Lung (tissue), 12 donors: ENCODE data around the gene NADK2. TPM values are rescaled to one million over a fixed set of nuclear protein-coding genes. Genes with fewer than 3 reads are reported as not detected.

Experiments
- ATAC-seq: fragments of 200-7000 bp; cut with Tn5 transposase; one replicate; pipeline ENCODE4 v1.9.1; 2020; ENCODE audit warnings: moderate number of reproducible peaks; ENCODE audit not compliant: insufficient read depth, low FRiP score
- DNase-seq, 3 donors: peaks; one replicate each; pipeline ENCODE4 v3.0.0-alpha.2; 2013 to 2017
- H3K27ac ChIP-seq, 2 donors: one replicate each; pipeline ENCODE4 v1.5.1; 2013; ENCODE audit warnings: mild to moderate bottlenecking in 2 of 2, moderate library complexity in 2 of 2, control low read depth in 1 of 2, inconsistent platforms in 1 of 2, low read depth in 1 of 2, low read length in 1 of 2
- H3K27me3 ChIP-seq, 3 donors: one replicate each; pipeline ENCODE4 v1.5.1; 2013; ENCODE audit warnings: low read length in 2 of 3; ENCODE audit not compliant: control insufficient read depth in 3 of 3, insufficient read depth in 3 of 3
- H3K36me3 ChIP-seq, 4 donors: one replicate each; pipeline ENCODE4 v1.5.1; 2013; ENCODE audit warnings: low read length in 4 of 4, mild to moderate bottlenecking in 1 of 4, moderate library complexity in 1 of 4; ENCODE audit not compliant: control insufficient read depth in 4 of 4, insufficient read depth in 4 of 4
- H3K4me1 ChIP-seq, 5 donors: one replicate each; pipeline ENCODE4 v1.5.1; 2013; ENCODE audit warnings: low read length in 5 of 5, mild to moderate bottlenecking in 2 of 5, moderate library complexity in 1 of 5; ENCODE audit not compliant: control insufficient read depth in 5 of 5, insufficient read depth in 5 of 5
- H3K4me3 ChIP-seq: one replicate; pipeline ENCODE4 v1.5.1; 2013; ENCODE audit warnings: mild to moderate bottlenecking, control low read depth, moderate library complexity
- H3K9ac ChIP-seq, 2 donors: one replicate each; pipeline ENCODE4 v1.5.1; 2013; ENCODE audit warnings: low read length in 2 of 2, control low read depth in 1 of 2; ENCODE audit not compliant: insufficient read depth in 1 of 2
- H3K9me3 ChIP-seq, 4 donors: one replicate each; pipeline ENCODE4 v1.5.1; 2013; ENCODE audit warnings: low read length in 3 of 4, mild to moderate bottlenecking in 1 of 4, moderate library complexity in 1 of 4; ENCODE audit not compliant: control insufficient read depth in 4 of 4, insufficient read depth in 3 of 4
- CTCF ChIP-seq: IDR thresholded peaks from 2 replicates; pipeline ENCODE4 v1.5.1; 2012; ENCODE audit warnings: mild to moderate bottlenecking; ENCODE audit errors: control extremely low read depth, extremely low read depth
- WGBS, 2 donors: extraction: QIAGEN DNeasy Blood & Tissue Kit; methylation state at CpG; one replicate each; pipeline ENCODE4 v1.1.7; 2013; 5-methylcytosine and 5-hydroxymethylcytosine counted together
- polyA plus RNA-seq, 2 donors: library from polyadenylated mRNA; stranded (reverse); fragments of 200-250 nt; gene quantifications; one replicate each; pipeline ENCODE4 v1.2.1, GENCODE V29; 2013
- total RNA-seq, 2 donors: library from RNA; depleted of rRNA in 1 of 2; stranded (reverse); fragments of >200 nt in 1 of 2; gene quantifications; one replicate each; pipeline ENCODE4 v1.2.1, GENCODE V29; 2014 to 2021
- donor health status: control.
- donor health status: control.
- donor health status: Bipolar disorder and iron deficiency.
- donor health status: healthy.
- donor health status: DM: yes; HTN: yes; CAD: no.

The NADK2 gene
- total and polyA plus RNA-seq, 4 donors, result 8.4 to 37.9 (median 16.2) TPM

DNA sequence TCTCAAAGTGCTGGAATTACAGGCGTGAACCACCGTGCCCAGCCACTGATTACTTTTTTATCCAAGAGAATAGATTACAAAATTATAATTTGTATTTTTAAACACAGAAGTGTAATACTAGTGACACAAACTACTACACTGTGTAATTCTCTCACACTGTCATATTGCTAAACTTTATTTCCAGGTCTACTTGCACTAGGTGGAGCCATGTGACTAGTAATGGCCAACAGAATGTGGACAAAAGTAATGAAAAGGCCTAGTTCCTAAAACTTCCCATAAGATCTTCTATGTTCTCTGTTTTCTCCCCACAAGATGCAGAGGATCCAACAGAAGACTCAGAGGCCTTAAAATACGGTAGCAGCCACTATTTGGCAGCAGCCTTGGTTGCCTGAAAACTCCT is 27.3 kb downstream of the NADK2 start:
- WGBS, 2 donors, result 94 to 95% methylated on average over 3 of the region's 3 CpGs

DNA sequence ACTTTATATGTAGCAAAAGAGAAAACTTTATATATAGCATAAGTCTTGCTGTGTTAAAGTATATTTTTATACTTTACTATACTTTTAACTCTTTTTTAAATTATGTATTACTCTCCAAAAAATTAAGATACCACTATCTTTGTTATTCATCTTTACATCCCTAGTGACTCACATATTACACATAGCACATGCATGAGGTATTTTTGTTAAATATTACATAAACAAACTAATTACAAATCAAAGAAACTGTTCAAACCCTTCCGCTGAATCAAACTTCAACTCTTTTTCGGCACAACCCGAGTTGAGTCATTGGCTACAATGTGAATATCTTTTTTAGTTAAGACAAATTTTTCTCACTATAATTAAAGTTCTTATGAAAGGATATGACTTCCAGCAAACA is 32.1 kb downstream of the NADK2 start:
- H3K9me3 ChIP-seq, result no peaks in the 10 kb centered on the region
- 96 to 97% methylated on average over 3 of the region's 3 CpGs for WGBS, 2 donors
- DNase-seq, result no peak
- H3K4me3 ChIP-seq, result no peak overlapping the region
- H3K9ac ChIP-seq, result no peak overlapping the region
- peaks cover 4 to 25% (median 10%) of the 10 kb centered on the region in 4 donors for H3K36me3 ChIP-seq
- no peak for ATAC-seq
- H3K27me3 ChIP-seq, result no peaks in the 10 kb centered on the region
- H3K27ac ChIP-seq, result no peak overlapping the region
- no peaks in the 10 kb centered on the region for H3K4me1 ChIP-seq
- TF ChIP-seq CTCF, result no peak

More for the DNA sequence above, 27.3 kb downstream of the NADK2 start:
- Histone ChIP-seq H3K36me3 (peaks cover 3 to 21% (median 9%) of the 10 kb centered on the region in 4 donors), H3K4me1 (no peaks in the 10 kb centered on the region), H3K9ac (no peak overlapping the region), H3K27me3 (no peaks in the 10 kb centered on the region), H3K4me3 (no peak overlapping the region), H3K27ac (no peak overlapping the region), H3K9me3 (no peaks in the 10 kb centered on the region)
- no peak for TF ChIP-seq CTCF
- no peak for ATAC-seq
- peak in 2 of 3 donors; percentile 21 to 29 for DNase-seq

DNA sequence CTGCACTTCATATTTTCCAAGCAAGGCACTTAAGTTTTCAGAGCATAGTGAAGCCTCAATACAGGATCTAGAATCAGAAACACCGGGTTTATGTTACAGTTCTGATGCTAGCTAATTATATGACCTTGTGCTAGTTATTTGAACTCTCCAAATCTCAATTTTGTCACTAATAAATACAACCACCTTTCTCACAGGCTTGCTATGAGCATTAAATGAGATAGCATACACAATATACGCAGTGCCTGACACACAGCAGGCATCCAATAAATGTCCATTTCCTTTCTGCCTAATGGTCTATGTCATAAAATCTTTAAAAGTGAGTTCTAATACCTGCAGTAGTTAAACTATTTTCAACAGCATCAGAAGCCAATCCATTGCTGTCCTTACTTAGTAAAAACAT is 32.9 kb downstream of the NADK2 start:
- ATAC-seq (no peak), DNase-seq (no peak)
- TF ChIP-seq CTCF, result no peak
- no peak overlapping the region for H3K9ac ChIP-seq
- H3K36me3 ChIP-seq, result peaks cover 4 to 25% (median 10%) of the 10 kb centered on the region in 4 donors
- H3K4me1 ChIP-seq, result peaks cover 0 to under 1% (median 0%) of the 10 kb centered on the region in 5 donors
- 99 to 100% methylated on average over 2 of the region's 2 CpGs for WGBS, 2 donors
- H3K27me3 ChIP-seq, result no peaks in the 10 kb centered on the region
- H3K27ac ChIP-seq, result no peak overlapping the region
- no peak overlapping the region for H3K4me3 ChIP-seq
- no peaks in the 10 kb centered on the region for H3K9me3 ChIP-seq

DNA sequence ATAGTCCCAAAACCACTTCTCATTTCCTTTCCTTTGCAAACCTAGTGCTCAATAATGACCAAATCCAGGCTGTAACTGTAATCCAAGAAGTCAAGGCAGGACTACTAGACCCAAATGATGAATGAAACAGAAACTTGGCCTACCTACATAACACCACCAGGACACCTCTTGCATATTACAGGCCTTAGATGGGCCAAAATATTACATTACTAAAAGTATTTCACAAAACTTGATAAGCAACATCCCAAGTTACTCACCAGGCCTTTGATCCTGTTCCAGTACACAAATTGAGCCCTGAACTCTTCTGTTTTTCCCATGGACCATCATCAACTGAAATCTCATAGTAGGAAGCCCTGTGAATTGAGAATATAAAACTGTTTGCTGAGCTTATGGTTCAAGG is 34.8 kb downstream of the NADK2 start:
- H3K27me3 ChIP-seq, result no peaks in the 10 kb centered on the region
- no peak for ATAC-seq
- no peak for TF ChIP-seq CTCF
- H3K4me3 ChIP-seq, result no peak overlapping the region
- DNase-seq, result no peak
- peaks cover 3 to 21% (median 6%) of the 10 kb centered on the region in 4 donors for H3K36me3 ChIP-seq
- H3K4me1 ChIP-seq, result peaks cover 0 to 10% (median 0%) of the 10 kb centered on the region in 5 donors
- H3K27ac ChIP-seq, result no peak overlapping the region
- H3K9me3 ChIP-seq, result no peaks in the 10 kb centered on the region
- H3K9ac ChIP-seq, result no peak overlapping the region
